ENCODE results near the gene IQGAP2. TPM values are rescaled to one million over a fixed set of nuclear protein-coding genes. Genes with fewer than 3 reads are reported as not detected.

Gene IQGAP2
- total RNA-seq, 1 donor from 2014 or later, result not detected

DNA sequence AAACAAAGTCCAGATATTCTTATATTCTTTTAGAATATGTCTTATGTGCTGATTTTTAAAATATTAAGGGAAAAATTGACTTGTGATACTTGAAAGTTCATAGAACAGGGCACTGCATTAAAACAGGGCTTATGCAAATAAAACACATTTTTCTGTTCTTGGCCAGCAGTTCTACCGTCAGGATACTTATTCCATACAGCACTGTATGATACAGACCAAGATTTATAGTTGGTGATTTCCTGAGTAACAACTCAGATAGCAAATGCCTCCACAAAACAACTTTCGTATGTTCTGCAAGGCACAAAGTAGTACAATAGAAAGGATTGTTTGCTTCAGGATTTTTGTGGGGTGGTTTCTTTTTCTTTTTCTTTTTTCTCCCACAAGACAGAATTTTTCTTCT lies 150.2 kb downstream of the IQGAP2 start:
- Histone ChIP-seq H3K36me3 (ENCODE audit: control insufficient read depth, insufficient read depth, low read length) (no peaks in the 10 kb centered on the region), H3K4me3 (ENCODE audit: low read depth, low read length) (no peak overlapping the region), H3K27me3 (ENCODE audit: control insufficient read depth, insufficient read depth, low read length) (no peaks in the 10 kb centered on the region)
- FAIRE-seq, result no peak
- no peak for DNase-seq (ENCODE audit: low read depth)
- TF ChIP-seq, protein P1, sequence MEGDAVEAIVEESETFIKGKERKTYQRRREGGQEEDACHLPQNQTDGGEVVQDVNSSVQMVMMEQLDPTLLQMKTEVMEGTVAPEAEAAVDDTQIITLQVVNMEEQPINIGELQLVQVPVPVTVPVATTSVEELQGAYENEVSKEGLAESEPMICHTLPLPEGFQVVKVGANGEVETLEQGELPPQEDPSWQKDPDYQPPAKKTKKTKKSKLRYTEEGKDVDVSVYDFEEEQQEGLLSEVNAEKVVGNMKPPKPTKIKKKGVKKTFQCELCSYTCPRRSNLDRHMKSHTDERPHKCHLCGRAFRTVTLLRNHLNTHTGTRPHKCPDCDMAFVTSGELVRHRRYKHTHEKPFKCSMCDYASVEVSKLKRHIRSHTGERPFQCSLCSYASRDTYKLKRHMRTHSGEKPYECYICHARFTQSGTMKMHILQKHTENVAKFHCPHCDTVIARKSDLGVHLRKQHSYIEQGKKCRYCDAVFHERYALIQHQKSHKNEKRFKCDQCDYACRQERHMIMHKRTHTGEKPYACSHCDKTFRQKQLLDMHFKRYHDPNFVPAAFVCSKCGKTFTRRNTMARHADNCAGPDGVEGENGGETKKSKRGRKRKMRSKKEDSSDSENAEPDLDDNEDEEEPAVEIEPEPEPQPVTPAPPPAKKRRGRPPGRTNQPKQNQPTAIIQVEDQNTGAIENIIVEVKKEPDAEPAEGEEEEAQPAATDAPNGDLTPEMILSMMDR (IDR thresholded peaks at IDR 0.05; ENCODE audit: insufficient read depth, low read length, severe bottlenecking), result no peak

DNA sequence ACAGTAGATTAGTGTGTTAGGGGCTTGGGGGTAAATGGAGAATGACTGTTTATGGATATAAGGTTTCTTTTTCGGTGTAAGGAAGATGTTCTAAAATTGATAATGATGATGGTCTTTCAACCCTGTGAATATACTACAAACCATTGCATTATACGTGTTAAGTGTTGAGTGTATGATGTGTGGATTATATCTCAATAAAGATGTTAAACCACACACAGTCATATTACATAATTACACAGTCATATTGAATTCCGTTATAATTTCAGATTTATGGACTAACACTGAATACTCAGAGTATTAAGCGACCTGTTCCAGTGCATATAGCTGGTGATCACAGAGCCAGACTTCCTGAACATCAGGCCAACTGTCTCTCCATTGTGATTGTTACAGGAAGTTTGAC lies 152.0 kb downstream of the IQGAP2 start:
- no peaks in the 10 kb centered on the region for H3K36me3 ChIP-seq (ENCODE audit: control insufficient read depth, insufficient read depth, low read length)
- no peaks in the 10 kb centered on the region for H3K27me3 ChIP-seq (ENCODE audit: control insufficient read depth, insufficient read depth, low read length)
- FAIRE-seq (no peak), DNase-seq (ENCODE audit: low read depth) (no peak)
- no peak overlapping the region for H3K4me3 ChIP-seq (ENCODE audit: low read depth, low read length)
- TF ChIP-seq, protein P1 (IDR thresholded peaks at IDR 0.05; ENCODE audit: insufficient read depth, low read length, severe bottlenecking), result no peak

DNA sequence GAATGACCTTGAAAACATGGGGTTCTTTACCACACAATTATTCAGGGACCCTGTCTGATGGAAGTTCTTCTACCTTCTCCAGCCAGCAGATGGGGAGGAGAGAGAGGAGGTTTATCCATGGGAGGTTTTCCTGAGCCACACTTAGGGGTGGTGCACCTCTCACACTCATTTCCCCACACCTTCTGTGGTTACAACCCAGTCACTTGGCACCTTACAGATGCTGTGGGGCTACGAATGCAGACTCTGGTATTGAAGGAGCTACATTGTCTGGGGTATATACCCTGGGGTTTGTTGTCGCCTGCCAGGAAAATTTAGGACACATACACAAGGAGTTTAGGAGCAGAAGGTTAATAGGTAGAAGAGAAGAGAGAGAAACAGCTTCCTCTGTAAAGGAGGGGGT lies 152.6 kb downstream of the IQGAP2 start:
- Histone ChIP-seq H3K36me3 (ENCODE audit: control insufficient read depth, insufficient read depth, low read length) (no peaks in the 10 kb centered on the region), H3K4me3 (ENCODE audit: low read depth, low read length) (no peak overlapping the region), H3K27me3 (ENCODE audit: control insufficient read depth, insufficient read depth, low read length) (no peaks in the 10 kb centered on the region)
- FAIRE-seq, result no peak
- DNase-seq (ENCODE audit: low read depth), result no peak
- TF ChIP-seq, protein P1 (IDR thresholded peaks at IDR 0.05; ENCODE audit: insufficient read depth, low read length, severe bottlenecking), result no peak

DNA sequence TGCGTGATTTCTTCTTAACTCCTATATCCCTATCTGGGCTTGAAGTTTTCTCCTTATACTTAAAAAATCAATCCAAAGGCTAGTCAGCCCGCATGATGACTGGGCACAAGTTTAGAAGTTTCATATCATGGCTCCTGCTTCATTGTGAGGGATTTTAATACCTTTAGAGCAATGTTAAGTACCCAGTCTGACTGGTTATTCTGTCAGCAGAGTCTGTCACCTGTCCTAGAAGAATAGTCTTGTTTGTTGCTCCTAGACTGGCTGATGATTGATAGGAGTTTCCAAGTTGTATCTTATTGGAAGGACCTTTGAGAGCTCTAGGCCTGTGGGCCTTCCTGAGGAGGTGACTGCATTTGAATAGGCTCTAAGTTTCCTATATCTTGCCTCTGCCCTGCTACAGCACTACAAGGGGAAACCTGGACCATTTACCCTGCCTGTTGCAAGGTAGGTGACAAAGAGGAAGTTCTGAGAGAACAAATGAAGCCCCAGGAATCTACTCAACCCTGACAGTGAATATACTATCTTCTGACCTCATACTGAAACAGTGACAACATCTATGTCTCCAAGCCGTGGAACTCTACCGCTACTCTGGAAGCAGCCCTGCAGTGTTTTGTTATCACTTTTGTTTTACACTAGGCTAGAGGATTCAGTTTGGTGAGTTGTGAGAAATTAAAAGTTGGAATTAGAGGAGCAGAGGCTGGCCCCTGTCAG lies 153.6 kb downstream of the IQGAP2 start:
- no peak for FAIRE-seq
- TF ChIP-seq, protein P1 (IDR thresholded peaks at IDR 0.05; ENCODE audit: insufficient read depth, low read length, severe bottlenecking), result no peak
- no peaks in the 10 kb centered on the region for H3K36me3 ChIP-seq (ENCODE audit: control insufficient read depth, insufficient read depth, low read length)
- no peak for DNase-seq (ENCODE audit: low read depth)
- no peak overlapping the region for H3K4me3 ChIP-seq (ENCODE audit: low read depth, low read length)
- H3K27me3 ChIP-seq (ENCODE audit: control insufficient read depth, insufficient read depth, low read length), result no peaks in the 10 kb centered on the region

DNA sequence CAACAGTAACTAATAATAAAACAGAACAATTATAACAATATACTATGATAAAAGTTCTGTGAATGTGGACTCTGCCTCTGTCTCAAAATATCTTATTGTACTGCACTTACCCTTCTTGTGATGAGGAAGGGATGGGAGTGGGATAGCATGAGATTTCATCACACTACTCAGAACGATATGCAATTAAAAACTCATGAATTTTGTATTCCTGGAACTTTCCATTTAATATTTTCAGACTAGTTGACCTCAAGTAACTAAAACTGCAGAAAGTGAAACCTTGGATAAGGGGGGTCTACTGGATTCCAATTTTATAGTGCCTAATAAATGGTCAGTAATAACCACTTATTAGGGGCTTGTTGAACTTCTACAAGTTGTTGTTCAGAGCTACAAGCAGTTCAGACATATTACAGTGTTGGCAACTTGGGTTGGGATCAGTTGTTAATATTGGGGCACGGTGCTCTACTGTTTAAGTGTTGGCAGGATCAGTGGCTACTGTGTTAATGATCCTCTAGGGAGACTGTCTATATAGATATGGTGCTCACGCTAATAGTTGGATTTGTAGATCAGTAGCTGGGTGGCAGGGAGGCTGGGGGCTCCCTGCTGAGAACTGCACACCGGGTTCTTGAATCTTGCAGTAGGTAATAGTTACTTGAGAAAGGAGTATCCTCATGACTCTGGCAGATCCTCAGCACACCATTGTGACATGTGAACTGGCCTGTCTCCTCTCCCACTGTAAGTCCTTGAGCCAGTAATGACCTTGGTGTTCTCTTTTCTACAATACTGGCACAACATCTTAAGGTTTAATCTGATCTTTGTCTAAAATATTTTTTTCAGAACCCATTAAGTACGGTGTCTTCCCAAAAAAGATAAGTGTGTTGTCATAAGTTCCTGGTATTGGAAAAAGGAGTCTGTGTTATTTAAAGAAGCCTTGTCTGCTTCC lies 158.1 kb downstream of the IQGAP2 start:
- H3K27me3 ChIP-seq (ENCODE audit: control insufficient read depth, insufficient read depth, low read length), result no peaks in the 10 kb centered on the region
- no peaks in the 10 kb centered on the region for H3K36me3 ChIP-seq (ENCODE audit: control insufficient read depth, insufficient read depth, low read length)
- FAIRE-seq (no peak), DNase-seq (ENCODE audit: low read depth) (no peak)
- TF ChIP-seq, protein P1 (IDR thresholded peaks at IDR 0.05; ENCODE audit: insufficient read depth, low read length, severe bottlenecking), result no peak
- no peak overlapping the region for H3K4me3 ChIP-seq (ENCODE audit: low read depth, low read length)
